Measurements from ENCODE around the gene HORMAD2.

DNA sequence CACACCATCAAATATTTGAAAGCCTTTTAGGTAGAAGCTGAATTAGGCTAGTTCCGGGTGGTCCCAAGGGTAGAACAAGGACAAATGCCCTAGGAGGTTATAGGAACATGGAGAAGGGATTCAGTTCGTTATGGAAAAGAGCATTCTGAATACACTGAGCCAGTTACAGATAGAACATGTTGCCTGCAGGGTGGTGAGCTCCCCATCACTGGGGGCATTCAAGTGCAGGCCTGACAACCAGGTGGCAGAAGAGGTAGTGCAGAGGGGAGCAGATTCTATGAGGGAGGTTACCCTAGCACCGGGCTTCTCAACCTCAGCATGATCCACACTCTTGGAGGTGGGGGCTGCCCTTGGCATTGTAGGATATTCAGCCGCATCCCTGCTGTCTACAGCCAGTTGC lies 142.1 kb downstream of the HORMAD2 start:
- no peak for TF ChIP-seq ZNF302 (CRISPR knock-in tag; IDR thresholded peaks at IDR 0.05)
- TF ChIP-seq, protein P1, sequence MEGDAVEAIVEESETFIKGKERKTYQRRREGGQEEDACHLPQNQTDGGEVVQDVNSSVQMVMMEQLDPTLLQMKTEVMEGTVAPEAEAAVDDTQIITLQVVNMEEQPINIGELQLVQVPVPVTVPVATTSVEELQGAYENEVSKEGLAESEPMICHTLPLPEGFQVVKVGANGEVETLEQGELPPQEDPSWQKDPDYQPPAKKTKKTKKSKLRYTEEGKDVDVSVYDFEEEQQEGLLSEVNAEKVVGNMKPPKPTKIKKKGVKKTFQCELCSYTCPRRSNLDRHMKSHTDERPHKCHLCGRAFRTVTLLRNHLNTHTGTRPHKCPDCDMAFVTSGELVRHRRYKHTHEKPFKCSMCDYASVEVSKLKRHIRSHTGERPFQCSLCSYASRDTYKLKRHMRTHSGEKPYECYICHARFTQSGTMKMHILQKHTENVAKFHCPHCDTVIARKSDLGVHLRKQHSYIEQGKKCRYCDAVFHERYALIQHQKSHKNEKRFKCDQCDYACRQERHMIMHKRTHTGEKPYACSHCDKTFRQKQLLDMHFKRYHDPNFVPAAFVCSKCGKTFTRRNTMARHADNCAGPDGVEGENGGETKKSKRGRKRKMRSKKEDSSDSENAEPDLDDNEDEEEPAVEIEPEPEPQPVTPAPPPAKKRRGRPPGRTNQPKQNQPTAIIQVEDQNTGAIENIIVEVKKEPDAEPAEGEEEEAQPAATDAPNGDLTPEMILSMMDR (IDR thresholded peaks at IDR 0.05) = no peak
- no peak for TF ChIP-seq TP53 (CRISPR knock-in tag; IDR thresholded peaks at IDR 0.05)
- TF ChIP-seq, protein P2, sequence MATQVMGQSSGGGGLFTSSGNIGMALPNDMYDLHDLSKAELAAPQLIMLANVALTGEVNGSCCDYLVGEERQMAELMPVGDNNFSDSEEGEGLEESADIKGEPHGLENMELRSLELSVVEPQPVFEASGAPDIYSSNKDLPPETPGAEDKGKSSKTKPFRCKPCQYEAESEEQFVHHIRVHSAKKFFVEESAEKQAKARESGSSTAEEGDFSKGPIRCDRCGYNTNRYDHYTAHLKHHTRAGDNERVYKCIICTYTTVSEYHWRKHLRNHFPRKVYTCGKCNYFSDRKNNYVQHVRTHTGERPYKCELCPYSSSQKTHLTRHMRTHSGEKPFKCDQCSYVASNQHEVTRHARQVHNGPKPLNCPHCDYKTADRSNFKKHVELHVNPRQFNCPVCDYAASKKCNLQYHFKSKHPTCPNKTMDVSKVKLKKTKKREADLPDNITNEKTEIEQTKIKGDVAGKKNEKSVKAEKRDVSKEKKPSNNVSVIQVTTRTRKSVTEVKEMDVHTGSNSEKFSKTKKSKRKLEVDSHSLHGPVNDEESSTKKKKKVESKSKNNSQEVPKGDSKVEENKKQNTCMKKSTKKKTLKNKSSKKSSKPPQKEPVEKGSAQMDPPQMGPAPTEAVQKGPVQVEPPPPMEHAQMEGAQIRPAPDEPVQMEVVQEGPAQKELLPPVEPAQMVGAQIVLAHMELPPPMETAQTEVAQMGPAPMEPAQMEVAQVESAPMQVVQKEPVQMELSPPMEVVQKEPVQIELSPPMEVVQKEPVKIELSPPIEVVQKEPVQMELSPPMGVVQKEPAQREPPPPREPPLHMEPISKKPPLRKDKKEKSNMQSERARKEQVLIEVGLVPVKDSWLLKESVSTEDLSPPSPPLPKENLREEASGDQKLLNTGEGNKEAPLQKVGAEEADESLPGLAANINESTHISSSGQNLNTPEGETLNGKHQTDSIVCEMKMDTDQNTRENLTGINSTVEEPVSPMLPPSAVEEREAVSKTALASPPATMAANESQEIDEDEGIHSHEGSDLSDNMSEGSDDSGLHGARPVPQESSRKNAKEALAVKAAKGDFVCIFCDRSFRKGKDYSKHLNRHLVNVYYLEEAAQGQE (IDR thresholded peaks at IDR 0.05) = no peak
- no peak for TF ChIP-seq RAD21 (conservative IDR thresholded peaks at IDR 0.05 in 1 of 2, IDR thresholded peaks at IDR 0.05 in 1 of 2)
- TF ChIP-seq, protein P3, sequence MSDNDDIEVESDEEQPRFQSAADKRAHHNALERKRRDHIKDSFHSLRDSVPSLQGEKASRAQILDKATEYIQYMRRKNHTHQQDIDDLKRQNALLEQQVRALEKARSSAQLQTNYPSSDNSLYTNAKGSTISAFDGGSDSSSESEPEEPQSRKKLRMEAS (IDR thresholded peaks at IDR 0.05) = no peak
- no peak for TF ChIP-seq BHLHE40 (IDR thresholded peaks at IDR 0.05; ENCODE audit: low read depth, low read length)
- TF ChIP-seq POLR2AphosphoS2 (conservative IDR thresholded peaks at IDR 0.05; ENCODE audit: low read length) = no peak
- no peak for TF ChIP-seq KDM1A (IDR thresholded peaks at IDR 0.05; ENCODE audit: low read depth)
- TF ChIP-seq, protein P4, sequence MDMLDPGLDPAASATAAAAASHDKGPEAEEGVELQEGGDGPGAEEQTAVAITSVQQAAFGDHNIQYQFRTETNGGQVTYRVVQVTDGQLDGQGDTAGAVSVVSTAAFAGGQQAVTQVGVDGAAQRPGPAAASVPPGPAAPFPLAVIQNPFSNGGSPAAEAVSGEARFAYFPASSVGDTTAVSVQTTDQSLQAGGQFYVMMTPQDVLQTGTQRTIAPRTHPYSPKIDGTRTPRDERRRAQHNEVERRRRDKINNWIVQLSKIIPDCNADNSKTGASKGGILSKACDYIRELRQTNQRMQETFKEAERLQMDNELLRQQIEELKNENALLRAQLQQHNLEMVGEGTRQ (IDR thresholded peaks at IDR 0.05) = no peak
- TF ChIP-seq, protein P5, sequence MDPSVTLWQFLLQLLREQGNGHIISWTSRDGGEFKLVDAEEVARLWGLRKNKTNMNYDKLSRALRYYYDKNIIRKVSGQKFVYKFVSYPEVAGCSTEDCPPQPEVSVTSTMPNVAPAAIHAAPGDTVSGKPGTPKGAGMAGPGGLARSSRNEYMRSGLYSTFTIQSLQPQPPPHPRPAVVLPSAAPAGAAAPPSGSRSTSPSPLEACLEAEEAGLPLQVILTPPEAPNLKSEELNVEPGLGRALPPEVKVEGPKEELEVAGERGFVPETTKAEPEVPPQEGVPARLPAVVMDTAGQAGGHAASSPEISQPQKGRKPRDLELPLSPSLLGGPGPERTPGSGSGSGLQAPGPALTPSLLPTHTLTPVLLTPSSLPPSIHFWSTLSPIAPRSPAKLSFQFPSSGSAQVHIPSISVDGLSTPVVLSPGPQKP (IDR thresholded peaks at IDR 0.05; ENCODE audit: low read depth, low read length) = no peak
- no peak for TF ChIP-seq CEBPB (IDR thresholded peaks at IDR 0.05)
- no peak for TF ChIP-seq POLR2A (IDR thresholded peaks at IDR 0.05; ENCODE audit: low read length)
- TF ChIP-seq PHF8 (IDR thresholded peaks at IDR 0.05; ENCODE audit: borderline replicate concordance, low read depth) = no peak

Measured in A549 (cell line).